GM23338 (cell line): ENCODE results near the gene BRD3. TPM values are rescaled to one million over a fixed set of nuclear protein-coding genes. Genes with fewer than 3 reads are reported as not detected.

ENCODE experiments used
- ATAC-seq: fragments of 200-7000 bp; cut with Tn5 transposase; 3 replicates; pipeline ENCODE4 v1.9.1; 2020
- DNase-seq: peaks from one replicate; pipeline ENCODE4 v3.0.0-alpha.2; 2015; ENCODE audit warnings: low spot score
- H2AFZ ChIP-seq: fragments of 200-600 bp; sonication (generic); 2 replicates; pipeline ENCODE4 v1.8.0; 2016; ENCODE audit warnings: antibody characterized with exemption, mild to moderate bottlenecking, moderate library complexity
- H3F3A ChIP-seq: fragments of 200-600 bp; sonication (generic); replicated peaks from 2 replicates; pipeline ENCODE4 v1.8.0; 2017; ENCODE audit warnings: antibody characterized with exemption, mixed run types, low read depth
- H3K27ac ChIP-seq: fragments of 200-600 bp; sonication (generic); 2 replicates; pipeline ENCODE4 v1.6.1; 2016; ENCODE audit warnings: low read depth
- H3K27me3 ChIP-seq: fragments of 200-600 bp; sonication (generic); 2 replicates; pipeline ENCODE4 v1.8.0; 2016; ENCODE audit warnings: mild to moderate bottlenecking, mixed run types, moderate library complexity; ENCODE audit not compliant: insufficient read depth
- H3K36me3 ChIP-seq: fragments of 200-600 bp; sonication (generic); 2 replicates; pipeline ENCODE4 v1.8.0; 2016; ENCODE audit warnings: mild to moderate bottlenecking; ENCODE audit not compliant: insufficient read depth
- H3K4me1 ChIP-seq: fragments of 200-600 bp; sonication (generic); 2 replicates; pipeline ENCODE4 v1.8.0; 2016; ENCODE audit warnings: mild to moderate bottlenecking, moderate library complexity; ENCODE audit not compliant: insufficient read depth
- H3K4me2 ChIP-seq: fragments of 200-600 bp; sonication (generic); 2 replicates; pipeline ENCODE4 v1.7.1; 2017; ENCODE audit warnings: mixed run types
- H3K4me3 ChIP-seq: fragments of 200-600 bp; sonication (generic); 2 replicates; pipeline ENCODE4 v1.6.1; 2016; ENCODE audit warnings: mixed run types
- H3K79me2 ChIP-seq: fragments of 200-600 bp; sonication (generic); replicated peaks from 2 replicates; pipeline ENCODE4 v1.8.0; 2017; ENCODE audit warnings: mild to moderate bottlenecking; ENCODE audit not compliant: insufficient read depth
- H3K9me2 ChIP-seq: fragments of 200-600 bp; sonication (generic); 2 replicates; pipeline ENCODE4 v1.8.0; 2017; ENCODE audit not compliant: insufficient read depth
- H4K20me1 ChIP-seq: fragments of 200-600 bp; sonication (generic); replicated peaks from 2 replicates; pipeline ENCODE4 v1.8.0; 2017; ENCODE audit warnings: mild to moderate bottlenecking; ENCODE audit not compliant: insufficient read depth
- H3K27ac Mint-ChIP-seq: 2 replicates; pipeline ENCODE4 v1.8.0; 2020; ENCODE audit warnings: inconsistent platforms, mild to moderate bottlenecking, moderate library complexity, mixed read lengths
- H3K27me3 Mint-ChIP-seq: 3 replicates; pipeline ENCODE4 v1.8.0; 2022; ENCODE audit warnings: low read depth, mild to moderate bottlenecking, moderate library complexity, mixed read lengths, inconsistent platforms; ENCODE audit not compliant: insufficient read depth, poor library complexity
- H3K36me3 Mint-ChIP-seq: 3 replicates; pipeline ENCODE4 v1.8.0; 2021; ENCODE audit warnings: low read depth, mild to moderate bottlenecking, inconsistent platforms, moderate library complexity, mixed read lengths
- H3K4me1 Mint-ChIP-seq: 3 replicates; pipeline ENCODE4 v1.8.0; 2020; ENCODE audit warnings: mild to moderate bottlenecking, inconsistent platforms, mixed read lengths
- H3K4me3 Mint-ChIP-seq: 3 replicates; pipeline ENCODE4 v1.8.0; 2021; ENCODE audit warnings: moderate library complexity, mild to moderate bottlenecking, inconsistent platforms, mixed read lengths
- H3K9me3 Mint-ChIP-seq: 3 replicates; pipeline ENCODE4 v1.8.0; 2020; ENCODE audit warnings: moderate library complexity, mild to moderate bottlenecking, inconsistent platforms, mixed read lengths
- CREB1 ChIP-seq: fragments of 250-450 bp; sonication (Bioruptor Pico); IDR thresholded peaks from 2 replicates; pipeline ENCODE4 v1.5.0; 2020; ENCODE audit warnings: low read depth, mild to moderate bottlenecking, moderate library complexity
- EZH2 ChIP-seq: fragments of 200-600 bp; sonication (generic); IDR thresholded peaks from one replicate; pipeline ENCODE4 v1.8.0; 2017; ENCODE audit warnings: antibody characterized with exemption, mild to moderate bottlenecking, low read depth; ENCODE audit not compliant: unreplicated experiment
- NANOG ChIP-seq: IDR thresholded peaks from 2 replicates; pipeline ENCODE4 v1.6.1; 2016; ENCODE audit warnings: antibody characterized with exemption, borderline replicate concordance
- POLR2AphosphoS5 ChIP-seq: IDR thresholded peaks from 2 replicates; pipeline ENCODE4 v1.6.1; 2016; ENCODE audit warnings: antibody characterized with exemption, low read depth
- ZNF114 ChIP-seq: fragments of 250-450 bp; sonication (Bioruptor Pico); IDR thresholded peaks from 2 replicates; pipeline ENCODE4 v1.5.0; 2020; ENCODE audit warnings: mild to moderate bottlenecking, moderate library complexity
- ZNF331 ChIP-seq: fragments of 250-450 bp; sonication (Bioruptor Pico); IDR thresholded peaks from 2 replicates; pipeline ENCODE4 v1.5.0; 2020; ENCODE audit warnings: low read depth, mild to moderate bottlenecking, moderate library complexity
- polyA plus RNA-seq: library from polyadenylated mRNA; unstranded; fragments of >200 nt; fragmentation: Nextera tagmentation; extraction: Ambion mirVana; gene quantifications from 2 replicates; pipeline ENCODE4 v1.2.1, GENCODE V29; 2016
- total RNA-seq: library from RNA; depleted of rRNA; stranded (reverse); fragments of >200 nt; shearing (Covaris generic); gene quantifications from 2 replicates; pipeline ENCODE4 v1.2.3, GENCODE V29; 2014
- TF ChIP-seq, protein P1 (sequence below): IDR thresholded peaks from 2 replicates; pipeline ENCODE4 v1.6.1; 2016; ENCODE audit warnings: antibody characterized with exemption
- TF ChIP-seq, protein P2 (sequence below): fragments of 250-450 bp; sonication (Bioruptor Pico); IDR thresholded peaks from 2 replicates; pipeline ENCODE4 v1.5.0; 2020; ENCODE audit warnings: mild to moderate bottlenecking, moderate library complexity

The BRD3 gene
- total and polyA plus RNA-seq, 2 experiments from 2014 or later: 46.0 to 88.0 TPM

DNA sequence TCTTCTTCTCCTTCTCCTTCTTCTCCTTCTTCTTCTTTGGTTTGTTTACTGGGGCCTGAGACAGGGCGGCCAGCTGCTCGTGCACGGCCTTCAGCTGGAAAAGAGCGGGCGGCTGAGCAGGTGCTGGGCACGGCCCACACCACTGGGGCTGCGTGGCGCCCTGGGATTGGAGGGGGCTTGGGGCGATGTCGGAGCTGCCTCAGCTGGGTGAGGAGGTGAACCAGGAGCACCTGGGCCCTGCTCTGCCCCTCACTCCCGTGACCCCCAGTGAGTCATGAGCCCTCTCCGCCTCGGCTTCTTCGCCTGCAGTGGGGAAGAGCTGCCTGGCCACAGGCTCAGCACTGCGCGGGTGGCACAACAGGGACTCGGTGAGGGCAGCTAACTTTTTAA lies 27.7 kb downstream of the BRD3 start (continued):
- TF ChIP-seq, protein P1, sequence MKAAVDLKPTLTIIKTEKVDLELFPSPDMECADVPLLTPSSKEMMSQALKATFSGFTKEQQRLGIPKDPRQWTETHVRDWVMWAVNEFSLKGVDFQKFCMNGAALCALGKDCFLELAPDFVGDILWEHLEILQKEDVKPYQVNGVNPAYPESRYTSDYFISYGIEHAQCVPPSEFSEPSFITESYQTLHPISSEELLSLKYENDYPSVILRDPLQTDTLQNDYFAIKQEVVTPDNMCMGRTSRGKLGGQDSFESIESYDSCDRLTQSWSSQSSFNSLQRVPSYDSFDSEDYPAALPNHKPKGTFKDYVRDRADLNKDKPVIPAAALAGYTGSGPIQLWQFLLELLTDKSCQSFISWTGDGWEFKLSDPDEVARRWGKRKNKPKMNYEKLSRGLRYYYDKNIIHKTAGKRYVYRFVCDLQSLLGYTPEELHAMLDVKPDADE: no peak
- TF ChIP-seq ZNF331 (CRISPR knock-in tag) (no peak), POLR2AphosphoS5 (no peak), EZH2 (no peak), NANOG (no peak), ZNF114 (CRISPR knock-in tag) (no peak)
- TF ChIP-seq, protein P2, sequence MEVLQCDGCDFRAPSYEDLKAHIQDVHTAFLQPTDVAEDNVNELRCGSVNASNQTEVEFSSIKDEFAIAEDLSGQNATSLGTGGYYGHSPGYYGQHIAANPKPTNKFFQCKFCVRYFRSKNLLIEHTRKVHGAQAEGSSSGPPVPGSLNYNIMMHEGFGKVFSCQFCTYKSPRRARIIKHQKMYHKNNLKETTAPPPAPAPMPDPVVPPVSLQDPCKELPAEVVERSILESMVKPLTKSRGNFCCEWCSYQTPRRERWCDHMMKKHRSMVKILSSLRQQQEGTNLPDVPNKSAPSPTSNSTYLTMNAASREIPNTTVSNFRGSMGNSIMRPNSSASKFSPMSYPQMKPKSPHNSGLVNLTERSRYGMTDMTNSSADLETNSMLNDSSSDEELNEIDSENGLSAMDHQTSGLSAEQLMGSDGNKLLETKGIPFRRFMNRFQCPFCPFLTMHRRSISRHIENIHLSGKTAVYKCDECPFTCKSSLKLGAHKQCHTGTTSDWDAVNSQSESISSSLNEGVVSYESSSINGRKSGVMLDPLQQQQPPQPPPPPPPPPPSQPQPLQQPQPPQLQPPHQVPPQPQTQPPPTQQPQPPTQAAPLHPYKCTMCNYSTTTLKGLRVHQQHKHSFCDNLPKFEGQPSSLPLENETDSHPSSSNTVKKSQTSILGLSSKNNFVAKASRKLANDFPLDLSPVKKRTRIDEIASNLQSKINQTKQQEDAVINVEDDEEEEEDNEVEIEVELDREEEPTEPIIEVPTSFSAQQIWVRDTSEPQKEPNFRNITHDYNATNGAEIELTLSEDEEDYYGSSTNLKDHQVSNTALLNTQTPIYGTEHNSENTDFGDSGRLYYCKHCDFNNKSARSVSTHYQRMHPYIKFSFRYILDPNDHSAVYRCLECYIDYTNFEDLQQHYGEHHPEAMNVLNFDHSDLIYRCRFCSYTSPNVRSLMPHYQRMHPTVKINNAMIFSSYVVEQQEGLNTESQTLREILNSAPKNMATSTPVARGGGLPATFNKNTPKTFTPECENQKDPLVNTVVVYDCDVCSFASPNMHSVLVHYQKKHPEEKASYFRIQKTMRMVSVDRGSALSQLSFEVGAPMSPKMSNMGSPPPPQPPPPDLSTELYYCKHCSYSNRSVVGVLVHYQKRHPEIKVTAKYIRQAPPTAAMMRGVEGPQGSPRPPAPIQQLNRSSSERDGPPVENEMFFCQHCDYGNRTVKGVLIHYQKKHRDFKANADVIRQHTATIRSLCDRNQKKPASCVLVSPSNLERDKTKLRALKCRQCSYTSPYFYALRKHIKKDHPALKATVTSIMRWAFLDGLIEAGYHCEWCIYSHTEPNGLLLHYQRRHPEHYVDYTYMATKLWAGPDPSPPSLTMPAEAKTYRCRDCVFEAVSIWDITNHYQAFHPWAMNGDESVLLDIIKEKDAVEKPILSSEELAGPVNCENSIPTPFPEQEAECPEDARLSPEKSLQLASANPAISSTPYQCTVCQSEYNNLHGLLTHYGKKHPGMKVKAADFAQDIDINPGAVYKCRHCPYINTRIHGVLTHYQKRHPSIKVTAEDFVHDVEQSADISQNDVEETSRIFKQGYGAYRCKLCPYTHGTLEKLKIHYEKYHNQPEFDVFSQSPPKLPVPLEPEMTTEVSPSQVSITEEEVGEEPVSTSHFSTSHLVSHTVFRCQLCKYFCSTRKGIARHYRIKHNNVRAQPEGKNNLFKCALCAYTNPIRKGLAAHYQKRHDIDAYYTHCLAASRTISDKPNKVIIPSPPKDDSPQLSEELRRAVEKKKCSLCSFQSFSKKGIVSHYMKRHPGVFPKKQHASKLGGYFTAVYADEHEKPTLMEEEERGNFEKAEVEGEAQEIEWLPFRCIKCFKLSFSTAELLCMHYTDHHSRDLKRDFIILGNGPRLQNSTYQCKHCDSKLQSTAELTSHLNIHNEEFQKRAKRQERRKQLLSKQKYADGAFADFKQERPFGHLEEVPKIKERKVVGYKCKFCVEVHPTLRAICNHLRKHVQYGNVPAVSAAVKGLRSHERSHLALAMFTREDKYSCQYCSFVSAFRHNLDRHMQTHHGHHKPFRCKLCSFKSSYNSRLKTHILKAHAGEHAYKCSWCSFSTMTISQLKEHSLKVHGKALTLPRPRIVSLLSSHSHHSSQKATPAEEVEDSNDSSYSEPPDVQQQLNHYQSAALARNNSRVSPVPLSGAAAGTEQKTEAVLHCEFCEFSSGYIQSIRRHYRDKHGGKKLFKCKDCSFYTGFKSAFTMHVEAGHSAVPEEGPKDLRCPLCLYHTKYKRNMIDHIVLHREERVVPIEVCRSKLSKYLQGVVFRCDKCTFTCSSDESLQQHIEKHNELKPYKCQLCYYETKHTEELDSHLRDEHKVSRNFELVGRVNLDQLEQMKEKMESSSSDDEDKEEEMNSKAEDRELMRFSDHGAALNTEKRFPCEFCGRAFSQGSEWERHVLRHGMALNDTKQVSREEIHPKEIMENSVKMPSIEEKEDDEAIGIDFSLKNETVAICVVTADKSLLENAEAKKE (CRISPR knock-in tag): no peak

DNA sequence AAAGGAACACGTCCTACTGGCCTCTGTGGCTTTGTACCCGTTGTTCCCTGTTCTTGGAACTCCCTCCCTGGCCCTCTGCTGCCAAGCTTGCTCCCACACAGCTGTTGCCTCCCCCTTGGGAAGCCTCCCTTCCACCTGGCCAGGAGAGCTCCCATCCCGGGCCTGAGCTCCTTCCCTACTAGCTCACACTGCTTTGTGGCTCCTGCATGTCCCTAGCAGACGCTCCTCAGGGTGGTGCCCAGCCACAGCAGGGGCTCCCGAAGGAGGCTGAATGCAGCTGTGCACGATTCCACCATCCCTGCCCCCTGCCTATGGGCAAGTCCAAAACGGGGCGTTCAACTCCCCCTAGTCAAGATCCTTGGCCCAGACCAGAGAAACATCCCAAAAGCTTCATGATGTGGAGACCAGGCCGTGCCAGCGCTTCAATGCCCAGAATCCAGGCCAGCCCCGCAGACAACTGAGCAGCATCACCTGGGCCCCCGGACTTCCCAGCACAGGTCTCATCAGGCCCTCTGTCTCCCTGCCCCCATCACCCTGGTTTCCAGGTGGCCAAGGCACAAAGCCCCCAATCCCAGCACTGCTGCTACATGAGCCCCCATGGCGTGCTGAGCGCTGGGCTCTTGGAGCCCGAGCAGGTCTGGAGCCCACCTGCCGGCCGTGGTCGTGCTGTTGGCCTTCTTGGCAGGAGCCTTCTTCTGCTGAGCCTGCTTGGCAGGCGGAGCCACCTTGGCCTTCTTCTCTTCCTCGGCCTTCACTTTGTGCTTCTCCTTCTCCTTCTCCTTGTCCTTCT lies 28.2 kb downstream of the BRD3 start:
- Mint-ChIP-seq H3K27me3 (peaks cover 11% of the 10 kb centered on the region), H3K4me1 (no peaks in the 10 kb centered on the region), H3K36me3 (peaks cover 73% of the 10 kb centered on the region), H3K27ac (no peak overlapping the region), H3K9me3 (no peaks in the 10 kb centered on the region), H3K4me3 (no peak overlapping the region)
- Histone ChIP-seq H3K36me3 (peaks cover 25% of the 10 kb centered on the region), H3K4me1 (no peaks in the 10 kb centered on the region), H2AFZ (no peak overlapping the region), H3K27ac (no peak overlapping the region), H3F3A (0 out of 2 replicates have a peak, but pooled peaks cover 3% of the 10 kb centered on the region), H3K4me2 (no peak overlapping the region), H4K20me1 (peaks cover 10% of the 10 kb centered on the region), H3K4me3 (no peak overlapping the region), H3K9me2 (no peaks in the 10 kb centered on the region), H3K27me3 (no peaks in the 10 kb centered on the region), H3K79me2 (peaks cover 6% of the 10 kb centered on the region; the same call in 1 of the 2 replicates)
- no peak for ATAC-seq
- DNase-seq: no peak
- TF ChIP-seq NANOG: no peak
- TF ChIP-seq, protein P2 (CRISPR knock-in tag): no peak
- no peak for TF ChIP-seq CREB1
